Fibroblast of the conjunctiva (primary cell): Measurements from ENCODE around the gene WIPF1.

Experiments
- DNase-seq: peaks from one replicate; pipeline ENCODE4 v3.0.0-alpha.2; 2010; ENCODE audit warnings: low read depth

WIPF1 gene, protein sequence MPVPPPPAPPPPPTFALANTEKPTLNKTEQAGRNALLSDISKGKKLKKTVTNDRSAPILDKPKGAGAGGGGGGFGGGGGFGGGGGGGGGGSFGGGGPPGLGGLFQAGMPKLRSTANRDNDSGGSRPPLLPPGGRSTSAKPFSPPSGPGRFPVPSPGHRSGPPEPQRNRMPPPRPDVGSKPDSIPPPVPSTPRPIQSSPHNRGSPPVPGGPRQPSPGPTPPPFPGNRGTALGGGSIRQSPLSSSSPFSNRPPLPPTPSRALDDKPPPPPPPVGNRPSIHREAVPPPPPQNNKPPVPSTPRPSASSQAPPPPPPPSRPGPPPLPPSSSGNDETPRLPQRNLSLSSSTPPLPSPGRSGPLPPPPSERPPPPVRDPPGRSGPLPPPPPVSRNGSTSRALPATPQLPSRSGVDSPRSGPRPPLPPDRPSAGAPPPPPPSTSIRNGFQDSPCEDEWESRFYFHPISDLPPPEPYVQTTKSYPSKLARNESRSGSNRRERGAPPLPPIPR

DNA sequence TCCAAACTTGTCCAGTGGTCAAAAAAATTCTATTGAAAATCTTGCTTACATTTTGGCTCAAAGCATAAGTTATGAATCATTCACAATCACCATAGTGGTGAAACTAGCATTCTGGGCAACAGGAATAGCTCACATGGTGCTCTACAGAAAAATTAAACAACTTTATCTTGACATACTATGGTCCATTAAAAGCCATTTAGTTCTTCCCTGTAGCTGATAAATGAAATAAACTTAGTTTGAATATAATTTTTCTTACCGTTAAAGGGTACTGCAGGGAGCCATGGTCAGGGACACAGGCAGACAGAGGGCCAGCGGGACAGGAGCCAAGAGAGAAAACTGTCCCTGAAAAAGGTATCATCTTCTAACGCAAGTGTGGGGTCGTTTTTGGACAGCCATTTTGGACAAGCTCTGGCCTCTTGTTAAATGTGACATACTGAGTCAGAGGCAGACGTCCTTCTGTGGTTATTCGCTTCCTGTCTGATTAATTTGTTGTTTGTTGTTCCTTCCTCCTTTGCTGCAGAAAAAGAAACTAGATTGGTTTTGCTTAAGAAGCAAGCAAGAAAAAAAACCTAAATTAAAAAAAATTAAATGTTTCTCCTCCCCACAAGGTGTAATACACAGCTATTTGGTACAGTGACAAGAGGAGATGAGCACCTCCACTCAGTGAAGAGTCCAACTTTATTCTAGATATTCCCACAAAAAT lies at the start of gene WIPF1:
TSS of gene WIPF1 (minus strand) at position 460 of the 703 bp plus-strand sequence. CDS start 12,231 bp downstream, outside the sequence.
- no peak for DNase-seq

DNA sequence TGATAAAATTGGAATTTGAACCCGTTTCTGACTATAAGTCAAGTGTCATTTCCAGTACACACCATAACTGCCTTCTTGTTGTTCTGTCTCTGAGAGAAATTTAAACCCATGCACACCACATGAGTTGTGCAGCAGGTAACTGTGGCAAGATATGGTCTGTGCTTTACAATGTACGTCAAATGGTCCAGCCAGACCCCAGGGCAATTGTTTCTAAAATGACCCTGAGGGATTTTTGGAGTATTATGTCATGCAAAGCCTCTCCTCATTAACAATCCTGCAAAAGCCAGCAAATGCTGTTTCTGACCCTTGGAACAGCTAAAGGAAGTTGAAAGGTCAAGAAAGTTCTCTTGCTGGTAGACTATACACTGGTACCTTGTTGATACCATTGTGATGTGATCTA lies 47.7 kb upstream of the WIPF1 start:
- DNase-seq: no peak

DNA sequence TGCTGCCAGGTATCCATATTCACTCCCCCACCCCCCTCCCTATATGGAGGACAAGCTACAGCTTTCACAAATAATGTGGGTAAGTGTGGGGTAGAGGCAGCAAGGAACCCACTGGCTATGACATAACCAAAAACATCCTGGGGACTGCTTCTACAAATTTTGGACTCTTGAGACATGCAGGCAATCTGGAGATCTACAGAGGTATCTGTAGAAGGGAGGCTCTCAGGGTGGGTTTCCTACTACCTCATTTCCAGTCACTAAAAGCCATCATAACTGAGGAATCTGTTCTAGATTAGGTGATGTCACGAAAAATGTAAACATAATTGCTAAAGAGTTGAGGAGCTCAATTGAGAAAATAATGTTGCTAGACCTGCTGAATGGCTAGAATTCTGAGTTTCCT lies 46.8 kb upstream of the WIPF1 start:
- no peak for DNase-seq

DNA sequence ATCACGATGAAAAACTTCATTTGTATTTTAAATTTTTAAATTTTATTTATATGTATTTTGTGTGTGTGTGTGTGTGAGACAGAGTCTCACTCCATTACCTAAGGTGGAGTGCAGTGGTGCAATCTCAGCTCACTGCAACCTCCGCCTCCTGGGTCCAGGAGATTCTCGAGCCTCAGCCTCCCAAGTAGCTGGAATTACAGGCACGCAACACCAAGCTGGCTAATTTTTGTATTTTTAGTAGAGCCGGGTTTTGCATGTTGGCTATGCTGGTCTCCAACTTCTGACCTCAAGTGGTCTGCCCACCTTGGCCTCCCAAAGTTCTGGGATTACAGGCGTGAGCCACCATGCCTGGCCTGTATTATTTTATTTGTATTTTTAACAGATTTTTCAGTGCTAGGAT lies 45.8 kb upstream of the WIPF1 start:
- no peak for DNase-seq

DNA sequence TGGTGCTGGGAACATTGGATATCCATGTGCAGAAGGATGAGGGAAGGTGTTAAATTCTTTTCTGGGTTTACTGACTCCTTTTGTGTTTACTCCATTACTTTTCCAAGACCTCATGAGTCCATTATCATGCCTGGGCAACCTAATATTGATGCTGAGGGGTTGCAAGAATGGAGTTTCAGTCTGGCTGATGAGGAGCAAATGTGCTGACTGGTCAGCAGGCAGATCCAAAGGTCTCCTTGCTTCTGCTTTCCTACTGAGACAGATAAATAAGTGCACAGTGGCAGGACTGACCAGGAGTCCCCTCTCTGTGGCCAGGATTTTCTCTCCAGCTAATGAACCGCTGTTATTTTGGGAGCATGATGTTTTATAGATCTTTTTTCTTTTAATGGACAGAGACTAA lies 43.6 kb upstream of the WIPF1 start:
- DNase-seq: no peak

DNA sequence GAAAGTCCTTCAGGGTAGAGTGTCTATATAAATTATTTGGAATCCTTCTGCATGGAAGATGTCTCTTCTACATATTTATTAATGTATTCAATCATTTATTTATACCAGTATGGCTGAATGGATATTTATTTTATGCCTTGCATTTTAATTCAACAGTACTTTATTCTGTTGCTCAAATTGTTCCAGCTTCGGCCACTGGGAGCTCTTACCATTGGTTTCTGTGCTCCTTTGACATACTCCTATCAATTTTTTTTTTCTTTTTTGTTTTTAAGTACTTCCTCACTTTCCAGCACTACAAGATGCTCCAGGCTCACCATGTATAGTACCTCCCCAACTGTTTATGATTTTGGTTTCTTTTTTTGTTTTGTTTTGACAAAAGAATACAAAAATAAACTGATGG lies 39.4 kb upstream of the WIPF1 start:
- DNase-seq: no peak

DNA sequence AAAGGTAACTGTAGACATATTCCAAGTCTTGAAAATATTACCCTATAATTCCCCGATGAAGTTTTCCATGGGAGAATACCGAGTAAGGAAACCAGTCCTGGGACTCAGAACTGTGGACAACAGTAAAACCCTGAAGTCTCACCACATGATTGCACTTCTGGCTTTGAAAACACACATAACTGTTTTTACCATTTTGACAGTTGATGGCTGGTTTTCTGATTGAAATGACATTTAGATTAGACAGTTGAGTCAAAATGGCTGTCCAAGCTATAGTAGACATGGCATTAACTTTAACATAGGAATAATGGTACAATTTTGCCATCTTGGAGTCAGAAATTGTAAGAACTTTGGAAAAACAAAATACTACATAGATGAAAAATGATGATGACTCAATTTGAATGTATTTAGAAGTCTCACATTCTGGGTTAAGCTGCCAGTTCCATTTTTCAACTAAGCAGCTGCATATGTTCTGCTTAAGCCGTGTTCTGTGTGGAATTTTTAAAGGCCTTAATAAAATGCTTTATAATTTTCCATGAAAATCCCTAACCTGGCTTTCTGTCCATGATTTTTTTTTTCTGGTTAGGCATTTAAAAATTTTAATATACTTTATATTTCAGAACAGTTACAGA lies 38.3 kb upstream of the WIPF1 start:
- peak; percentile 51 for DNase-seq

DNA sequence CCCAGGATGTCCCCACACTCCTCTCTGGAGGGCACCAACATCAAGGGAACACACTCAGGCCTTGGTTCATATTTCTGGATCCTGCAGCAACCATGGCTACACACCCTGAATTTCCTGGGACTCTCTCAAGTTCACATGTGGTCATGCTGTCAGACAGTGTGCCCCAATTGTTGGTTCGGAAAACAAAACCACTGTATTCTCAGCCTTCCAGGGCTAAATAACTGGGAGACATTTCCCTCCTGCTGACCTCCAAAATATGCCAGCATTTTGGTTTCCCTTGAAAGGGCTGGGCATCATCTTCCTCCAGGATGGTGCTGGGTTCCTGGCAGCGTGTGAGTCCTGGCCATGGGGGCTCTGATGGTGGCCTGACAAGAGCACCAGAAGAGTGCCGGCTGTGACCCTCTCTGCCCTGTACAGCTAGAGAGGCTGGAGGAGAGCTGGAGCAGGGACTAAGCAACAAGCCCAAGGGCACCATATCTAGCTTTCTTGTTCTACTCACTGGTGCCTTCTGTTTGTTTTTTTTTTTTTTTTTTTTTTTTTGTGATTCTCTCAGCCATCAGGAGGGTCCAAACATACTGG lies 37.5 kb upstream of the WIPF1 start:
- no peak for DNase-seq

DNA sequence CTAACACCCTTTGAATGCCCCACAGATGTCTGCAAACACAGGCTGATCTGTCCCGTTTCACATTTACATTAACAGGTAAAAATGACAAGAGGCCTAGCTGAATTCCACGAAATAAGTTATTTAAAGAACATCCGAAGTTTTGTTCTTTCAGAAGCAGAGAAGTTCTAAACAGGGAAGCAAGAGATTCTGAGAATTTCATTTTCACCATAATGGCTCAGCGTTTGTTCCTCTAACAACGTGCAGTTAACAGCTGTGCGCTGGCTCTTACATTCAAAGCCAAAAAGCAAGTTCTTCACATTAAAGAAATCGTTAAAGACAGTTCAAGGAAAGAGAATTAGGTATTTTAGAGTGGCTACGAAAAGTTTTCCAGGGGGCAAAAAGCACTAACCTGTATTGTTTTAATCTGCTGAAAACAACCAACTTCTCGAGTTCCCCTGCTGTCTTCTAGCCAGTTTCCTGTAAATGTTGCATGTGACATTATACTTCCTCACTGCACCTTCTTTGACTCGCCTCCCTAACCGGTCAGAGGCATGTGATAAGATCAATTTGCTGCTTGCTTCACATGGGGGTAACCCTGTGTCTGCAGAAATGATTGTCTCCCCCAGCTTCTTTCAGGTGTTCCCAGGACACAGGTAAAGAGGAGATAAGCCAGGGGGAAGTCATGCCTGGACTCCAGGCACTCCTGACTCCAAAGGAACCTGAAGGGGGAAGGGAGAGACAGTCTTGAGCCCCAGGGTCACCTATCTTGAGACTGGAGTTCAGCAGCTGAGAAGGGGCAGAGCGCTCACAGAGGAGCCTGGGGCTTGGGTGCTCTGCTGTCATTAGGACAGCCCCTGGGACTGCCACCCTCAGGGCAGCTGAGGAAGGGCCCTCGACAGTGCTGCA lies 36.8 kb upstream of the WIPF1 start:
- no peak for DNase-seq

DNA sequence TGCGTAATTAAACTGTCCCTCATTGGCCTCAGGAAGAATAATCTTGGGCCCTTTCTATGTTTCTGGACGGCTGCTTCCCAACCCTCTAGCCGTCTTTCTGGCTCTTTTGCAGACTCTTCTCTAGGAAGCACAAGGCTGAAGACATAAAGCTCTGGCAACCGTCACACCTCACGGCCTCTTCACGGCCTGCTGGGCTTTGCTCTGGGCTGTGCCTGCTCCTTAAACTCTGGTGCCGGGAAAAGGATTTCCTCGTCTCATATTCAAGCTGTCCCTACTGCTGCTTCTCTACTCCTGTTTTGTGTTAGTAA lies 36.0 kb upstream of the WIPF1 start:
- DNase-seq: no peak

DNA sequence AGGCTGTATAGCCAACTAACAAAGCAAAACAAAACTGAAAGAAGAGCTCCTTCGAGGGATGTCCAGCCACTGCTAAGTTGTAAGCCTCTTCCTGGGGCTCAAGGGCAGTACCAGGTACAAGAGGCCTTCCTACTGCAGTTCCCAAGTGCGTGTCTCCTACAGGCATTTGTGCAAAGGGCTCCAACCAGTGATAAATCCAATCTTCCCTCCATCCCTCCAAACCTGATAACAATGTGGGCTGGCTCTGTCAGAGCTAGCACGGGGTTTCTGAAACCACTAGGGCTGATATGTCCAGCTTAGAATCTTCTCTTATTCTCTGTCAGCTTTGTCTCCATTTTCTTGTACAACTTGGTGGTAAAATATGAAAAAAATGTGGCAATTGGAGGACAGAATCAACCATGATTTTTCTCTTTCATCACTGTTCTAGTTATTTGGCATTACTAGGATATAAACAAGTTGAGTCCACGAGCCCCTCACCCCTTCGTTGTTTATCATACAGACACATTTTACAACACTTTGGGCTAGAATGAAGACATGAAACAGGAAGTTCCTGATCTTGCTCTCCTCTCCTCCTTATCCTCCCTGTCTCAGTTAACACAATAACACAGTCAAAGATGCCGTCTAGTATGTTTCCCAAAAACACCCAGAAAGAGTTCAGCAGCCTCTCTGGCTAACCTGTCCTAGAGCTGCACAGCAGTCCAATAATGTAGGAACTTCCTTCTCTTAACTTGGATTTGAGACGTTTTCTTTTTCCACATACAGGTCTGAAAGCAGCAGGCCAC lies 35.4 kb upstream of the WIPF1 start:
- no peak for DNase-seq

DNA sequence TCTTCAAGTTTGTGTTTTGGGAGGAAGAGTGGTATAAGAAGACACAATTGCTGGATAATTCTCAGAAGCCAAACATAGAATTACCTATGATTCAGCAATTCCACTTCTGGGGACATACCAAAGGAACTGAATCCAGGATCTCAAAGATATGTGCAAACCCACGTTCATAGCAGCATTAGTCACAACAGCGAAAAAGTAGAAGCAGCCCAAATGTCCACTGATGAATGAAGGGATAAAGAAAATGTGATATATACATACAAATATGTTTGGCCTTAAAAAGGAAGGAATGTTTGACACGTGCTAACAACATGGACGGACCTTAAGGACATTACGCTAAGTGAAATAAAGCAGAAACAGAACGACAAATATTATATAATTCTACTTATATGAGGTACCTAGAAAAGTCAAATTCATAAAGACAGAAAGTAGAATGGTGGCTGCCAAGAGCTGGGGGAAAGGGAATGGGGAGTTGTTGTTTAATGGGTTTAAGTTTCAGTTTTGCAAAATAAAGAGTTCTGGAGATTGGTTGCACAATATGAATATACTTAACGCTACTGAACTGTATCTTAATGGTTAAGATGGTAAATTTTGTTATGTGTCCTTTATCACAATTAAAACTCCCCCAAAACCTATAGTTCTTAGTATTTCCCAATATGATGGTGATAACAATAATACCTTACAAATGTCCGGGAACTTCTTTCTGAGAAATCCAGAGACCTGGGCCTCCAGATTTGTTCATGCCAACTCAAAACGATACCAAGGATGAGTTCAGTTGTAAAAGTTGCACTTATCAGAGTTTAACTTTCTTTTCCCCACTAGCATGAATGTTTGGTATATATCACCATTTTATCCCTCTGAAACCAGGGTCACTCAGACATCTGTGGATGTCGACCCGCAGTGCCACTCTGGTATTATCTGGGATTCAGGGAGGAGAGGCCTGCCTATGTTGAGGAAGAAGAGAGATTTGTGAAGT lies 33.7 kb upstream of the WIPF1 start:
- no peak for DNase-seq

DNA sequence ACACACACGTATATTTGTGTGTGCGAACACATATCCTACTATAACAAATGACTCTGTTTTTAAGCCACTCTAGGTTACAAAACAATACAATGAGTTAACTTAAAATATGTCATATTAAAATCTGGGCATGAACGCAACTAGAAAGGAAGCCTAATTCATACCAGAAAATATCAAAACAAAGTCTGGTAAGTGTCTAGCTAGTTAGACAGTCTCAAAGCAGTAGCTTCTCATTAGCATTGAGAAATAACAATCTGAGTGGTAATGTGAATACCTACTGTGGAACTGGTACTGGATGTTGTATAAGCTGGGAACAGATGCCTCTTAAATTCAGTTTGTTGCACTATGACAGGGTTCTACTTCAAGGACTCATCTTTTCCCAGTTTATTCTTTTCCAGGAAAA lies 32.5 kb upstream of the WIPF1 start:
- no peak for DNase-seq

DNA sequence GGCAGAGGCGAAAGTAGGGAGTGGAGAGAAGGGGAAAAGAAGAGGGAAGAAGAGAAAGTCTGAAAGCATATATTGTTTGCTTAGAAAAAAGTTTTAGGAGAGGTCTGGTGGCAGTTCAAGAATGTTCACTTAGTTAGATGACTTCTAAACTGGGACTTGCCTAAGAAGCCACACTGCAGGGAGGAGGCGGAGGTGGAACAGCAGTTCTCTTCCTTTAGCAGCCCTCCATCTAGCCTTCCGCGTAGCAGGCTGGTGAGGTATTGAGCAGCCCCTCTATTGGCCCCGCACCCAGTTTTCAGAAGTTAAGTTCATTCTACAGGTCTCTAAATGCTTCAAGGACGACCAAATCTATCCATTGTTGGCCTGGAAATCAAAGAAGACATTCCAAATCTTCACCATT lies 31.9 kb upstream of the WIPF1 start:
- no peak for DNase-seq

DNA sequence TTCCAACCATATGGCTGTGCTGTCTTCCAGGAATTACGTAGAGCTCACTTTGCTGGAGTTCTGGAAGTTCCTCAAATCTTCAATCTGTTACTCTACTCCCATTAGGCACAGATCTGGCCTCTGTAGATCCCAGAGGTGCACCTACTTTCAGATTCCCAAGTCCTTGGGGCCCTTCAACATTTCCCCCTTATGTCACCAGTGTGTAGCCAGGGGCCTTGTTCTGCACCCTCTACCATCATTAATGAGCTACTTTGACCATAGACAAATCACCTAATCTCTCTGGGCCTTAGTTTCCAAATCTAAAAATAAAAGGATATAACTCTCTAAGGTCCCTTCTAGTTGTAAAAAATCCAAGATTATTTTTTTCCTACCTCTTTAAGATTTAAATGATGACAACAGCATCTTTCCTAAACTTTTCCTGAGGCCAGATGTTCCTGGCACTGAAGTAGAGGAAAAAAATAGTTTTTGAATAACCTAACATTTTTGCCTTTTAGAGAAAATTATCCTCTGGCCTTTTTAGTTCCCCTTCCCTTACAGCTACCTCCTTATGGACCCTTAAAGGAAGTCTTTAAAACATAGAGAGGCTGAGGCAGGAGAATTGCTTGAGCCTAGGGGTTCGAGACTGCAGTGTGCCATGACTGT lies 31.0 kb upstream of the WIPF1 start:
- no peak for DNase-seq

DNA sequence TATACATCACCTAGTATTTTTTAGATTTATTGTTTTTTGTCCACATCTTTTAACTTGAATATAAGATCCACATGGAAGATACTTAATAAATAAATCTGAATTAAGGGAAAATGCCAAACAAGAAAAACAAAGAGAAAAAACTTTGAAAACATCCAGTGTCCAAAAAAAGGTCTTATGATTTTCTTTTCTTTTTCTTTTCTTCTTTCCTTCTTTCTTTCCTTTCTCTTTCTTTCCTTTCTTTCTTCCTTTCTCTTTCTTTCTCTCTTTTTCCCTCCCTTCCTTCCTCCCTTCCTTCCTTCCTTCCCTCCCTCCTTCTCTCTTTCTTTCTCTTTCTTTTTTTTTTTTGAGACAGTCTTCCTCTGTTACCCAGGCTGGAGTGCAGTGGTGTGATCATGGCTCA lies 29.6 kb upstream of the WIPF1 start:
- DNase-seq: no peak

DNA sequence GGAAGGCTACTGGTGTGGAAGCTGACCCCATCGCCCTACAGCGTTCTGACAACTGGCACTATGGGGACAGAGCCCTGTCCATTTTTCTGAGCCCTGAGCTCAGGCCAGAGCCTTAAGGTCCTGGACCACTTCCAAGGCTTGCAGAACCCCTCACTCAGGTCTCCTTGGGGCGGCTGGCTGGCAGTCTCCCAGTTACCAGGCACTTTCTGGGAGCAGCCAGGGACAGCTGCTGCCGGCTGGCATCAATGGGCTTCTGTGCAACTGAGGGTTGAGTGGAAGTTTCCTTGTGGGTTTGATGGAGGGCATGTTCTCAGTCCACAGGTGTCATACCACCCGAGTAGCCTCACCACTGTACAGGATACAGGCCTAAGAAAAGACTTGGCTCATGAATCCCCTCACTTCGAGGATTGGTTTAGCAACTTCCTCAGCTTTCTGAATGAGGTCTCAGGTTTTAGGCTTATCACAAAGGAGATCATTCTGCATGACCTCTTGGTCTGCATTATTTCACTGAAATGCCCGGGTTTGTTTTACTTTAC lies 27.4 kb upstream of the WIPF1 start:
- DNase-seq: no peak

DNA sequence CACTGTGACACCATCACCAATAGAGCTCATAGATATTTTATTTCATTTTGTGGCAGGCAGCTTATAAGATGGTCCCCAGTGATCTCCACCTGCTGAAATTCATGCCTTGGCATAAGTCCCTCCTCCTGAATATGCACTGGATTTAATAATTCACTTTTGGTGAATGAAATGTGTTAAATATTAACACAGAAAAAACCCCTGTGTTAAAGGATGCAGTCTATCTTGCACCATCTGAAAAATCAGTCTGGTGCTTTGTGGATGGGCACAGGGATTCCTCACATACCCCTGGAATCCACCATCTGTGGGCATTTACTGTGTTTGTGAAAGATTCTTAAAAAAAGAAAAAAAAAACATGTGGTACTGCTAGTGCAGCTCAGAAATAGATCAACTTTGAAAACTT lies 26.1 kb upstream of the WIPF1 start:
- no peak for DNase-seq

DNA sequence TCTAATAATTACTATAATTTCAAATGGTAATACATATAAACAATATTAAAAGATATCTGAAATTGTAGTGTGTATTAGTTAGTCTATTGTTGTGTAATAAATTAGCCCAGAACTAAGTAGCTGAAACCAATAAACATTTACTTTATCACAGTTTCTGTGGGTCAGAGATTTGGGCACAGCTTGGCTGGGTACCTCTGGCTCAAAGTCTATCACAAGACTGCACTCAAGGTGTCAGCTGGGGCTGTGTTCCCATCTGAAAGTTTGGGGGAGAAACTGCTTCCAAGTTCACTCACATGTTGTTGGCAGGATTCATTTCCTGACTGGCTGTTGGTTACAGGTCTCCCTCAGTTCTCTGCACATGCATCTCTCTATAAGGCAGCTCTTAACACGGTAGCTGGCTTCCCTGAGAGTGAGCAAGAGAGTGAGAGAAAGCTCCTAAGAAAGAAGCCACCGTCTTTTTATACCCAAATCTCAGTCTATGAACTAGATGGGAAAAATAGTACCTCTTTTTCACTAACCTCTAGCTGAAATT lies 25.6 kb upstream of the WIPF1 start:
- no peak for DNase-seq
